ENCODE data around the gene COL4A6. TPM values are rescaled to one million over a fixed set of nuclear protein-coding genes. Genes with fewer than 3 reads are reported as not detected.

Gene COL4A6
- total RNA-seq, 4 donors from 2014 or later = 0.27 to 1.5 (median 1.1) TPM

DNA sequence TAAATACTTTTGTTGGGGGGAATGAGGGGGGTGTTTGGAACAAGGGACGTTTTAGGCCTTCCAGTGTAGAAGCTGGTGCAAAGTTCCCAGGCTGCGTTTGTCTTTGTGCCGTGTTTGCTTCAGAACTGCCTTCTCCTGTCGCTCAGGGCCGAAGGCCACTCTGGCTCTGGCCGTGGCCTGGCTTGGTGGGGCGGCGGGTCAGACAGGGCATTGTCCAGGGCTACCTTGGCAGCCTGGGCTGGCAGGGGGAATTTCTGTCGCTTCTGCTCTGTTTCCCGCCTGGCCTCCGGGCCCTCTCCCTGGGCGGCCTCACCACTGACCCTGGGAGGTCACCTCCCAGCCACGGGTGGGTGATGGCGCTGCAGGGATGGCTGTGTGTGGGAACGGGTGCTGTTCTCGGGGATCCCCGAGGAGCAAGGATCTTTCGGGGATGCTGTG is 140.0 kb downstream of the COL4A6 start:
- H3K9me3 ChIP-seq = no peaks in the 10 kb centered on the region
- H3K27me3 ChIP-seq = no peaks in the 10 kb centered on the region
- H3K36me3 ChIP-seq = no peaks in the 10 kb centered on the region
- intact Hi-C loops (cut with DNase I) = no loop called here
- 77 to 86% methylated on average over 6 to 10 of the region's 18 CpGs for WGBS, 2 donors
- no peak for DNase-seq
- H3K27ac ChIP-seq = peak overlapping the region in 1 of 3 donors; percentile 66
- no peaks in the 10 kb centered on the region for H3K4me1 ChIP-seq
- no peak for TF ChIP-seq POLR2A (IDR thresholded peaks at IDR 0.05)
- TF ChIP-seq, protein P1, sequence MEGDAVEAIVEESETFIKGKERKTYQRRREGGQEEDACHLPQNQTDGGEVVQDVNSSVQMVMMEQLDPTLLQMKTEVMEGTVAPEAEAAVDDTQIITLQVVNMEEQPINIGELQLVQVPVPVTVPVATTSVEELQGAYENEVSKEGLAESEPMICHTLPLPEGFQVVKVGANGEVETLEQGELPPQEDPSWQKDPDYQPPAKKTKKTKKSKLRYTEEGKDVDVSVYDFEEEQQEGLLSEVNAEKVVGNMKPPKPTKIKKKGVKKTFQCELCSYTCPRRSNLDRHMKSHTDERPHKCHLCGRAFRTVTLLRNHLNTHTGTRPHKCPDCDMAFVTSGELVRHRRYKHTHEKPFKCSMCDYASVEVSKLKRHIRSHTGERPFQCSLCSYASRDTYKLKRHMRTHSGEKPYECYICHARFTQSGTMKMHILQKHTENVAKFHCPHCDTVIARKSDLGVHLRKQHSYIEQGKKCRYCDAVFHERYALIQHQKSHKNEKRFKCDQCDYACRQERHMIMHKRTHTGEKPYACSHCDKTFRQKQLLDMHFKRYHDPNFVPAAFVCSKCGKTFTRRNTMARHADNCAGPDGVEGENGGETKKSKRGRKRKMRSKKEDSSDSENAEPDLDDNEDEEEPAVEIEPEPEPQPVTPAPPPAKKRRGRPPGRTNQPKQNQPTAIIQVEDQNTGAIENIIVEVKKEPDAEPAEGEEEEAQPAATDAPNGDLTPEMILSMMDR (IDR thresholded peaks at IDR 0.05) = no peak
- H3K4me3 ChIP-seq (replicated peaks in 1 of 3) = no peak overlapping the region

- no peak for DNase-seq
- no peaks in the 10 kb centered on the region for H3K27me3 ChIP-seq
- TF ChIP-seq POLR2A (IDR thresholded peaks at IDR 0.05) = no peak
- TF ChIP-seq, protein P1 (IDR thresholded peaks at IDR 0.05) = no peak
- H3K9me3 ChIP-seq = no peaks in the 10 kb centered on the region
- H3K4me3 ChIP-seq (replicated peaks in 1 of 3) = no peak overlapping the region
- H3K4me1 ChIP-seq = no peaks in the 10 kb centered on the region
- intact Hi-C loops (cut with DNase I) = no loop called here
- H3K36me3 ChIP-seq = no peaks in the 10 kb centered on the region
- H3K27ac ChIP-seq = no peak overlapping the region
These were observed 140.9 kb downstream of the COL4A6 start for GRCh38 chrX:108297290-108297689.

GRCh38 chrX:108292053-108292452 is 146.2 kb downstream of the COL4A6 start:
- DNase-seq = no peak
- H3K4me3 ChIP-seq (replicated peaks in 1 of 3) = no peak overlapping the region
- intact Hi-C loops (cut with DNase I) = no loop called here
- 92 to 94% methylated on average over 3 of the region's 3 CpGs for WGBS, 2 donors
- H3K4me1 ChIP-seq = no peaks in the 10 kb centered on the region
- TF ChIP-seq POLR2A (IDR thresholded peaks at IDR 0.05) = no peak
- TF ChIP-seq, protein P1 (IDR thresholded peaks at IDR 0.05) = no peak
- H3K27me3 ChIP-seq = no peaks in the 10 kb centered on the region
- no peaks in the 10 kb centered on the region for H3K36me3 ChIP-seq
- no peak overlapping the region for H3K27ac ChIP-seq
- no peaks in the 10 kb centered on the region for H3K9me3 ChIP-seq

GRCh38 chrX:108285918-108286317 is 152.3 kb downstream of the COL4A6 start:
- H3K27me3 ChIP-seq = no peaks in the 10 kb centered on the region
- WGBS, 2 donors = 63 to 65% methylated on average over 2 of the region's 2 CpGs
- no peaks in the 10 kb centered on the region for H3K36me3 ChIP-seq
- H3K9me3 ChIP-seq = no peaks in the 10 kb centered on the region
- intact Hi-C loops (cut with DNase I) = no loop called here
- no peak for DNase-seq
- no peaks in the 10 kb centered on the region for H3K4me1 ChIP-seq
- no peak for TF ChIP-seq POLR2A (IDR thresholded peaks at IDR 0.05)
- TF ChIP-seq, protein P1 (IDR thresholded peaks at IDR 0.05) = no peak
- no peak overlapping the region for H3K27ac ChIP-seq
- H3K4me3 ChIP-seq (replicated peaks in 1 of 3) = no peak overlapping the region

- whole genome bisulfite sequencing, 2 donors = 17 to 27% methylated on average over 2 of the region's 2 CpGs
- TF ChIP-seq, protein P1 (IDR thresholded peaks at IDR 0.05) = no peak
- TF ChIP-seq POLR2A (IDR thresholded peaks at IDR 0.05) = no peak
- Histone ChIP-seq H3K27ac (no peak overlapping the region), H3K4me1 (no peaks in the 10 kb centered on the region), H3K36me3 (no peaks in the 10 kb centered on the region), H3K4me3 (replicated peaks in 1 of 3) (no peak overlapping the region), H3K27me3 (no peaks in the 10 kb centered on the region), H3K9me3 (no peaks in the 10 kb centered on the region)
- intact Hi-C loops (cut with DNase I) = no loop called here
- DNase-seq = peak; percentile 28 to 31
These were observed 152.9 kb downstream of the COL4A6 start for GRCh38 chrX:108285356-108285755.

Measured in thyroid gland (tissue), 4 donors.